ENCODE results near the gene TLCD4. TPM values are rescaled to one million over a fixed set of nuclear protein-coding genes. Genes with fewer than 3 reads are reported as not detected.

TLCD4 gene
- total and polyA plus RNA-seq, 10 of the 15 experiments (the other 5 are each of a cell fraction or from before 2014, with no cell fraction given) = under 0.01 to 0.10 (median 0.04) TPM; not detected in 5

DNA sequence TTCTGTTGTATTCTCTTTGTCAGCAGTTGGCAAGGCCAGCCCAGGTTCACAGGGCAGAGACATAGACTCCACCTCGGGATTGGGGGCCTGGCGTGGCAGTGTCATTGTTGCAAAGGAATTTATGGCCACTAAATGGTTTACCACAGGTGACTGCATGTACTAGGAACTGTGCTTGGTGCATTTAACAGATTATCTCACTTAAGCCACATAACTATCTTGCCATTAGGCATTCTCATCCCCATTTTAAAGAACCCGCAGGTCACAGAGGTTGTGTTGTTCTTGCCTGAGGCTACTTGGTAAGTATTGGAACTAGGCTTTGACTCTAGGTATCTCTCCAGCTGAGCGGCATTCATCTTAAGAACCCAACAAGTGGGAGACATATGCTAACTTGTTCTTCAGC is 9.7 kb downstream of the TLCD4 start:
- intact Hi-C loops (cut with micrococcal nuclease; ENCODE audit: unreplicated experiment) (no loop called here), in situ Hi-C loops (cut with MboI) (no loop called here)
- Histone ChIP-seq H3K4me2 (ENCODE audit: control insufficient read depth, insufficient read depth) (no peak overlapping the region), H3K4me1 (ENCODE audit: control insufficient read depth, insufficient read depth, low read length) (no peaks in the 10 kb centered on the region), H3K27ac (ENCODE audit: control insufficient read depth, insufficient read depth) (no peak overlapping the region), H3K9ac (ENCODE audit: control insufficient read depth, insufficient read depth, low read length) (no peak overlapping the region), H3K27me3 (replicated peaks in 1 of 2; ENCODE audit: control insufficient read depth in 2 of 2, insufficient read depth in 2 of 2, low read length in 1 of 2) (no peaks in the 10 kb centered on the region; a peak in 1 of 4 replicates), H2AFZ (ENCODE audit: control insufficient read depth, low read depth, low read length) (no peak overlapping the region), H3K9me3 (replicated peaks; ENCODE audit: control insufficient read depth, insufficient read depth, low read length) (no peaks in the 10 kb centered on the region), H3K36me3 (ENCODE audit: control insufficient read depth in 2 of 2, insufficient read depth in 2 of 2, low read length in 1 of 2) (no peaks in the 10 kb centered on the region), H3K4me3 (no peak overlapping the region), H4K20me1 (ENCODE audit: control insufficient read depth, insufficient read depth) (no peaks in the 10 kb centered on the region), H3K79me2 (ENCODE audit: control insufficient read depth, insufficient read depth, low read length) (no peaks in the 10 kb centered on the region)
- no TSS peak for BruUV-seq (replicated peaks)
- FAIRE-seq (no peak), ATAC-seq (no peak), DNase-seq (ENCODE audit: low read depth, low spot score) (no peak)
- WGBS (ENCODE audit: insufficient coverage, insufficient replicate concordance, low lambda C conversion rate, missing lambda C conversion rate) = 50% methylated on average over 4 of the region's 4 CpGs
- SMC1A ChIA-PET (ENCODE audit: uncharacterized antibody, unreplicated experiment) = no interaction called here
- POLR2A ChIA-PET = no interaction called here
- CTCF ChIA-PET = interaction anchor here (1.6 kb wide), 1 partner anchor 11 kb away, joined by 3 read pairs; no protein-coding TSS in a partner anchor
- TF ChIP-seq SMAD1 (IDR thresholded peaks at IDR 0.05; ENCODE audit: low read depth, partially characterized antibody) (no peak), BHLHE40 (IDR thresholded peaks at IDR 0.05; ENCODE audit: borderline replicate concordance in 1 of 2, low read depth in 2 of 2, low read length in 1 of 2) (no peak), FOS (IDR thresholded peaks at IDR 0.05; ENCODE audit: borderline replicate concordance, extremely low read depth, insufficient read length) (no peak), EGR1 (IDR thresholded peaks at IDR 0.05; ENCODE audit: borderline replicate concordance in 1 of 2, low read depth in 2 of 2, low read length in 2 of 2) (no peak), ESRRA (IDR thresholded peaks at IDR 0.05; ENCODE audit: low read length) (no peak), KAT2A (conservative IDR thresholded peaks at IDR 0.05; ENCODE audit: control insufficient read depth, low read depth, low read length) (no peak), LARP7 (IDR thresholded peaks at IDR 0.05) (no peak), NRF1 (conservative IDR thresholded peaks at IDR 0.05; ENCODE audit: low read depth, low read length) (no peak), CHD2 (IDR thresholded peaks at IDR 0.05; ENCODE audit: borderline replicate concordance, low read depth, low read length) (no peak), NR2C1 (IDR thresholded peaks at IDR 0.05) (no peak), GATAD2B (conservative IDR thresholded peaks at IDR 0.05; ENCODE audit: low read depth) (no peak), ZSCAN29 (IDR thresholded peaks at IDR 0.05) (no peak), FOXK2 (IDR thresholded peaks at IDR 0.05) (no peak), MEF2A (IDR thresholded peaks at IDR 0.05; ENCODE audit: insufficient read depth, low read depth, low read length) (no peak), EED (IDR thresholded peaks at IDR 0.05; ENCODE audit: low read depth) (no peak), ZNF384 (IDR thresholded peaks at IDR 0.05; ENCODE audit: borderline replicate concordance, low read depth, low read length) (no peak), SUPT20H (IDR thresholded peaks at IDR 0.05; ENCODE audit: borderline replicate concordance, control insufficient read depth, low read depth, low read length) (no peak), STAT1 (conservative IDR thresholded peaks at IDR 0.05) (no peak)
- TF ChIP-seq, protein P1, sequence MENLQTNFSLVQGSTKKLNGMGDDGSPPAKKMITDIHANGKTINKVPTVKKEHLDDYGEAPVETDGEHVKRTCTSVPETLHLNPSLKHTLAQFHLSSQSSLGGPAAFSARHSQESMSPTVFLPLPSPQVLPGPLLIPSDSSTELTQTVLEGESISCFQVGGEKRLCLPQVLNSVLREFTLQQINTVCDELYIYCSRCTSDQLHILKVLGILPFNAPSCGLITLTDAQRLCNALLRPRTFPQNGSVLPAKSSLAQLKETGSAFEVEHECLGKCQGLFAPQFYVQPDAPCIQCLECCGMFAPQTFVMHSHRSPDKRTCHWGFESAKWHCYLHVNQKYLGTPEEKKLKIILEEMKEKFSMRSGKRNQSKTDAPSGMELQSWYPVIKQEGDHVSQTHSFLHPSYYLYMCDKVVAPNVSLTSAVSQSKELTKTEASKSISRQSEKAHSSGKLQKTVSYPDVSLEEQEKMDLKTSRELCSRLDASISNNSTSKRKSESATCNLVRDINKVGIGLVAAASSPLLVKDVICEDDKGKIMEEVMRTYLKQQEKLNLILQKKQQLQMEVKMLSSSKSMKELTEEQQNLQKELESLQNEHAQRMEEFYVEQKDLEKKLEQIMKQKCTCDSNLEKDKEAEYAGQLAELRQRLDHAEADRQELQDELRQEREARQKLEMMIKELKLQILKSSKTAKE (IDR thresholded peaks at IDR 0.05; ENCODE audit: low read depth, poor library complexity, severe bottlenecking) = no peak
- TF ChIP-seq, protein P2, sequence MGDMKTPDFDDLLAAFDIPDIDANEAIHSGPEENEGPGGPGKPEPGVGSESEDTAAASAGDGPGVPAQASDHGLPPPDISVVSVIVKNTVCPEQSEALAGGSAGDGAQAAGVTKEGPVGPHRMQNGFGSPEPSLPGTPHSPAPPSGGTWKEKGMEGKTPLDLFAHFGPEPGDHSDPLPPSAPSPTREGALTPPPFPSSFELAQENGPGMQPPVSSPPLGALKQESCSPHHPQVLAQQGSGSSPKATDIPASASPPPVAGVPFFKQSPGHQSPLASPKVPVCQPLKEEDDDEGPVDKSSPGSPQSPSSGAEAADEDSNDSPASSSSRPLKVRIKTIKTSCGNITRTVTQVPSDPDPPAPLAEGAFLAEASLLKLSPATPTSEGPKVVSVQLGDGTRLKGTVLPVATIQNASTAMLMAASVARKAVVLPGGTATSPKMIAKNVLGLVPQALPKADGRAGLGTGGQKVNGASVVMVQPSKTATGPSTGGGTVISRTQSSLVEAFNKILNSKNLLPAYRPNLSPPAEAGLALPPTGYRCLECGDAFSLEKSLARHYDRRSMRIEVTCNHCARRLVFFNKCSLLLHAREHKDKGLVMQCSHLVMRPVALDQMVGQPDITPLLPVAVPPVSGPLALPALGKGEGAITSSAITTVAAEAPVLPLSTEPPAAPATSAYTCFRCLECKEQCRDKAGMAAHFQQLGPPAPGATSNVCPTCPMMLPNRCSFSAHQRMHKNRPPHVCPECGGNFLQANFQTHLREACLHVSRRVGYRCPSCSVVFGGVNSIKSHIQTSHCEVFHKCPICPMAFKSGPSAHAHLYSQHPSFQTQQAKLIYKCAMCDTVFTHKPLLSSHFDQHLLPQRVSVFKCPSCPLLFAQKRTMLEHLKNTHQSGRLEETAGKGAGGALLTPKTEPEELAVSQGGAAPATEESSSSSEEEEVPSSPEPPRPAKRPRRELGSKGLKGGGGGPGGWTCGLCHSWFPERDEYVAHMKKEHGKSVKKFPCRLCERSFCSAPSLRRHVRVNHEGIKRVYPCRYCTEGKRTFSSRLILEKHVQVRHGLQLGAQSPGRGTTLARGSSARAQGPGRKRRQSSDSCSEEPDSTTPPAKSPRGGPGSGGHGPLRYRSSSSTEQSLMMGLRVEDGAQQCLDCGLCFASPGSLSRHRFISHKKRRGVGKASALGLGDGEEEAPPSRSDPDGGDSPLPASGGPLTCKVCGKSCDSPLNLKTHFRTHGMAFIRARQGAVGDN (IDR thresholded peaks at IDR 0.05) = no peak
- RAD21 ChIA-PET (ENCODE audit: unreplicated experiment) = no interaction called here

Measured in GM12878 (cell line).